H9 (cell line): ENCODE results near the gene CDH4. TPM values are rescaled to one million over a fixed set of nuclear protein-coding genes. Genes with fewer than 3 reads are reported as not detected.

Experiments
- DNase-seq: peaks from one replicate; pipeline ENCODE4 v3.0.0-alpha.2; 2017
- H2AFZ ChIP-seq: one replicate; pipeline ENCODE4 v1.6.1; 2013; ENCODE audit warnings: mild to moderate bottlenecking, low read length, control low read depth, moderate library complexity
- H2AK5ac ChIP-seq: 2 replicates; pipeline ENCODE4 v1.6.1; 2013; ENCODE audit warnings: low read length, control low read depth, mixed read lengths; ENCODE audit not compliant: insufficient read length
- H2BK120ac ChIP-seq: one replicate; pipeline ENCODE4 v1.6.1; 2013; ENCODE audit warnings: low read depth, mild to moderate bottlenecking, low read length, control low read depth, inconsistent platforms; ENCODE audit not compliant: poor library complexity, severe bottlenecking
- H2BK12ac ChIP-seq: 2 replicates; pipeline ENCODE4 v1.6.1; 2013; ENCODE audit warnings: low read length, control low read depth, mixed read lengths, low read depth; ENCODE audit not compliant: insufficient read length
- H2BK15ac ChIP-seq: 2 replicates; pipeline ENCODE4 v1.6.1; 2013; ENCODE audit warnings: low read depth, low read length, control low read depth
- H2BK20ac ChIP-seq: one replicate; pipeline ENCODE4 v1.6.1; 2013; ENCODE audit warnings: low read depth, mild to moderate bottlenecking, low read length, control low read depth, inconsistent platforms; ENCODE audit not compliant: poor library complexity, severe bottlenecking
- H2BK5ac ChIP-seq: 2 replicates; pipeline ENCODE4 v1.6.1; 2013; ENCODE audit warnings: low read length, control low read depth, mixed read lengths; ENCODE audit not compliant: insufficient read length
- H3K14ac ChIP-seq: 2 replicates; pipeline ENCODE4 v1.6.1; 2013; ENCODE audit warnings: low read length, control low read depth; ENCODE audit not compliant: insufficient read depth
- H3K18ac ChIP-seq: 2 replicates; pipeline ENCODE4 v1.6.1; 2013; ENCODE audit warnings: low read depth, mild to moderate bottlenecking, mixed read lengths, low read length, control low read depth; ENCODE audit not compliant: insufficient read length
- H3K23ac ChIP-seq: 2 replicates; pipeline ENCODE4 v1.6.1; 2013; ENCODE audit warnings: low read length, control low read depth, mixed read lengths, low read depth; ENCODE audit not compliant: insufficient read length
- H3K23me2 ChIP-seq: 2 replicates; pipeline ENCODE4 v1.6.1; 2013; ENCODE audit warnings: low read depth, mild to moderate bottlenecking, mixed read lengths, low read length, control low read depth; ENCODE audit not compliant: insufficient read length, poor library complexity, severe bottlenecking
- H3K27ac ChIP-seq: 2 replicates; pipeline ENCODE4 v1.5.1; 2013; ENCODE audit warnings: low read length, control low read depth, mixed read lengths, low read depth; ENCODE audit not compliant: insufficient read length
- H3K27me3 ChIP-seq: 2 replicates; pipeline ENCODE4 v1.6.1; 2013; ENCODE audit warnings: low read length, control low read depth, inconsistent platforms; ENCODE audit not compliant: insufficient read depth
- H3K4ac ChIP-seq: 2 replicates; pipeline ENCODE4 v1.6.1; 2013; ENCODE audit warnings: low read depth, mild to moderate bottlenecking, control low read depth, inconsistent platforms, low read length, moderate library complexity
- H3K4me1 ChIP-seq: 2 replicates; pipeline ENCODE4 v1.6.1; 2013; ENCODE audit warnings: low read length, control low read depth, inconsistent platforms; ENCODE audit not compliant: insufficient read depth
- H3K4me2 ChIP-seq: 2 replicates; pipeline ENCODE4 v1.6.1; 2013; ENCODE audit warnings: low read length, control low read depth, mixed read lengths; ENCODE audit not compliant: insufficient read length, insufficient read depth
- H3K56ac ChIP-seq: 2 replicates; pipeline ENCODE4 v1.6.1; 2013; ENCODE audit warnings: low read depth, mild to moderate bottlenecking, mixed read lengths, low read length, control low read depth; ENCODE audit not compliant: insufficient read length
- H3K79me1 ChIP-seq: 2 replicates; pipeline ENCODE4 v1.6.1; 2013; ENCODE audit warnings: low read depth, mild to moderate bottlenecking, moderate library complexity, low read length, control low read depth, inconsistent platforms; ENCODE audit not compliant: insufficient read depth, poor library complexity, severe bottlenecking
- H3K79me2 ChIP-seq: 2 replicates; pipeline ENCODE4 v1.6.1; 2013; ENCODE audit warnings: low read length, control low read depth, inconsistent platforms; ENCODE audit not compliant: insufficient read depth
- H3K9ac ChIP-seq: 2 replicates; pipeline ENCODE4 v1.6.1; 2013; ENCODE audit warnings: low read length, control low read depth, mixed read lengths; ENCODE audit not compliant: insufficient read length; ENCODE audit errors: extremely low read depth
- H3K9me3 ChIP-seq: one replicate; pipeline ENCODE4 v1.6.1; 2013; ENCODE audit warnings: low read depth, low read length, inconsistent platforms; ENCODE audit not compliant: control insufficient read depth
- H3T11ph ChIP-seq: one replicate; pipeline ENCODE4 v1.6.1; 2013; ENCODE audit warnings: mild to moderate bottlenecking, low read length, control low read depth, inconsistent platforms
- H4K20me1 ChIP-seq: one replicate; pipeline ENCODE4 v1.6.1; 2013; ENCODE audit not compliant: control insufficient read depth, insufficient read length, insufficient read depth
- H4K5ac ChIP-seq: 2 replicates; pipeline ENCODE4 v1.6.1; 2013; ENCODE audit warnings: low read depth, mild to moderate bottlenecking, mixed read lengths, low read length, control low read depth; ENCODE audit not compliant: insufficient read length
- H4K8ac ChIP-seq: replicated peaks from 2 replicates; pipeline ENCODE4 v1.6.1; 2013; ENCODE audit warnings: low read length, control low read depth, mixed read lengths, low read depth; ENCODE audit not compliant: insufficient read length
- H4K91ac ChIP-seq: 2 replicates; pipeline ENCODE4 v1.6.1; 2013; ENCODE audit warnings: low read depth, mild to moderate bottlenecking, moderate library complexity, mixed read lengths, low read length, control low read depth; ENCODE audit not compliant: insufficient read length
- H3K27ac Mint-ChIP-seq, 3 experiments: 2 replicates in 2 of 3; 3 replicates in 1 of 3; pipeline ENCODE4 v1.8.0; 2020 to 2021; ENCODE audit warnings: mixed read lengths in 3 of 3, mild to moderate bottlenecking in 1 of 3, moderate library complexity in 1 of 3
- H3K27me3 Mint-ChIP-seq: 2 replicates; pipeline ENCODE4 v1.8.0; 2021; ENCODE audit warnings: low read depth, mild to moderate bottlenecking, moderate library complexity, mixed read lengths
- H3K36me3 Mint-ChIP-seq, 3 experiments: 2 replicates in 2 of 3; 3 replicates in 1 of 3; pipeline ENCODE4 v1.8.0; 2020 to 2021; ENCODE audit warnings: low read depth in 3 of 3, mixed read lengths in 3 of 3; ENCODE audit not compliant: insufficient read depth in 1 of 3
- H3K4me1 Mint-ChIP-seq, 2 experiments: 2 replicates each; pipeline ENCODE4 v1.8.0; 2020; ENCODE audit warnings: mixed read lengths in 2 of 2
- H3K4me3 Mint-ChIP-seq, 2 experiments: 2 replicates in 1 of 2; 3 replicates in 1 of 2; pipeline ENCODE4 v1.8.0; 2020 to 2021; ENCODE audit warnings: mild to moderate bottlenecking in 2 of 2, mixed read lengths in 2 of 2, moderate library complexity in 1 of 2
- H3K9me3 Mint-ChIP-seq, 2 experiments: 2 replicates in 1 of 2; 3 replicates in 1 of 2; pipeline ENCODE4 v1.8.0; 2020; ENCODE audit warnings: mild to moderate bottlenecking in 2 of 2, mixed read lengths in 2 of 2, moderate library complexity in 1 of 2
- CTCF ChIP-seq: fragments of 200-600 bp; sonication (generic); conservative IDR thresholded peaks from 3 replicates; pipeline ENCODE4 v1.8.0; 2021; ENCODE audit warnings: antibody characterized with exemption, mild to moderate bottlenecking
- WGBS: extraction: QIAGEN DNeasy Blood & Tissue Kit; methylation state at CpG from one replicate; pipeline ENCODE4 v1.1.7; 2013; ENCODE audit warnings: missing lambda C conversion rate, low lambda C conversion rate, mixed read lengths; ENCODE audit not compliant: insufficient read length; ENCODE audit errors: extremely low coverage; 5-methylcytosine and 5-hydroxymethylcytosine counted together
- total RNA-seq: library from RNA; stranded (reverse); gene quantifications from 2 replicates; pipeline ENCODE4 v1.2.1, GENCODE V29; 2021

The CDH4 gene
- total RNA-seq, 1 experiment from 2014 or later = 3.0 TPM

GRCh38 chr20:61955668-61956395 lies 703.8 kb downstream of the CDH4 start:
- no peak overlapping the region for H3K4ac ChIP-seq
- no peak overlapping the region for H3T11ph ChIP-seq
- no peak overlapping the region for H2BK5ac ChIP-seq
- H3K9ac ChIP-seq = no peak overlapping the region
- Mint-ChIP-seq H3K9me3 (no peaks in the 10 kb centered on the region), H3K4me1 (peaks cover 18 to 38% of the 10 kb centered on the region in 2 experiments), H3K36me3 (no peaks in the 10 kb centered on the region), H3K27ac (no peak overlapping the region), H3K27me3 (no peaks in the 10 kb centered on the region), H3K4me3 (no peak overlapping the region)
- no peak overlapping the region for H3K14ac ChIP-seq
- H4K5ac ChIP-seq = no peak overlapping the region
- no peak for DNase-seq
- no peak overlapping the region for H4K91ac ChIP-seq
- no peaks in the 10 kb centered on the region for H3K79me1 ChIP-seq
- no peak overlapping the region for H2AK5ac ChIP-seq
- H2BK15ac ChIP-seq = no peak overlapping the region
- no peaks in the 10 kb centered on the region for H3K4me1 ChIP-seq
- TF ChIP-seq CTCF = no peak
- H3K23me2 ChIP-seq = no peaks in the 10 kb centered on the region
- H3K27ac ChIP-seq = no peak overlapping the region
- no peak overlapping the region for H3K56ac ChIP-seq
- no peak overlapping the region for H2BK120ac ChIP-seq
- H3K79me2 ChIP-seq = no peaks in the 10 kb centered on the region
- no peaks in the 10 kb centered on the region for H3K9me3 ChIP-seq
- H3K4me2 ChIP-seq = no peak overlapping the region
- no peak overlapping the region for H4K8ac ChIP-seq
- WGBS = no CpG with 5 or more reads among the region's 6 CpGs
- no peak overlapping the region for H3K18ac ChIP-seq
- H4K20me1 ChIP-seq = no peaks in the 10 kb centered on the region
- H3K23ac ChIP-seq = no peak overlapping the region
- H2AFZ ChIP-seq = no peak overlapping the region
- H2BK12ac ChIP-seq = no peak overlapping the region
- no peaks in the 10 kb centered on the region for H3K27me3 ChIP-seq
- H2BK20ac ChIP-seq = no peak overlapping the region
